Activated CD4-positive, alpha-beta T cell treated with anti-CD3 and anti-CD28 coated beads, Interleukin-2, amount 50 U/mL, for 24 hours (primary cell): ENCODE measurements around the gene BMAL1.

Source experiments
- DNase-seq, 2 donors: peaks; one replicate each; pipeline ENCODE4 v3.0.0-alpha.2; 2020; ENCODE audit warnings: low read depth in 1 of 2, low spot score in 1 of 2

The BMAL1 gene

GRCh38 chr11:13260963-13261588 is 16.5 kb upstream of the BMAL1 start:
- DNase-seq, result no peak

GRCh38 chr11:13261591-13262061 is 16.0 kb upstream of the BMAL1 start:
- DNase-seq, result no peak

GRCh38 chr11:13262096-13262495 is 15.5 kb upstream of the BMAL1 start:
- DNase-seq, result no peak

DNA sequence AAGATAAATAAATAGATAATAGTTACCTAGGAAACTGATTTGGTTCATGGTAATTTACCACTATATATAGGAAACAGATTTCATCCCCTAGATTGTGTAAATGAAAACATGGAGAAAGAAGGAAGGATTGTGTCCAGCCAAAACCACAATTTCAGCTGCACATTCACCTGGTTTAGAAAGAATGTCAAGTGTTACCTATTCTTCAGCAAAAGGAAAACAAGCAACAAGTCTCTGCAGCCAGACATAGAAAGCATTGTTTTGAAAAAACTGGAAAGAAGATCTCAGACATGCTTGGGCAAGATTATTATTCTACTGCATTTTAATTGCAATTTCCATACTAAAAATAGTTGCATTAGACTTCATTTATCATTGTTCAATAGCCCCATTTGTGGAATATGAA is 8.8 kb upstream of the BMAL1 start:
- no peak for DNase-seq

DNA sequence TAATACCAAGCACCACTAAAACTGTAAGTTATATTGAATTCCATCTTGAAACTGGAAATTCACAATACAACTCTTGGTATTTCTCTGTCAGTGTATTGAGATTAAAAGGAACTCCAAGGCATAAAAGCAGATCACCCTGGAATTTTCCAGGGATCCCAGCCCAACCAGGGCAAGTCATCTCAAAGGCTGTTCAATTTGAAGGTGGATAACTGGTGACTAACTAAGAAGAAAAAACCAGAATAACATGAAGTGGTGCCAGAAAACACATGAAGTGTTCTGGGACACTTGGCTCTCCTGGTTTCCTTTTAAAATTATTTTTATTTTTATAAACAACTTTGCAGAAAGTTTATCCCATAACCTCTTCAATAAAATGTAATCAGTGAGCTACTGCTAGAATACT is 7.8 kb upstream of the BMAL1 start:
- no peak for DNase-seq

GRCh38 chr11:13271060-13271693 is 6.4 kb upstream of the BMAL1 start:
- no peak for DNase-seq

GRCh38 chr11:13276454-13276831 is 1.1 kb upstream of the BMAL1 start:
- no peak for DNase-seq

DNA sequence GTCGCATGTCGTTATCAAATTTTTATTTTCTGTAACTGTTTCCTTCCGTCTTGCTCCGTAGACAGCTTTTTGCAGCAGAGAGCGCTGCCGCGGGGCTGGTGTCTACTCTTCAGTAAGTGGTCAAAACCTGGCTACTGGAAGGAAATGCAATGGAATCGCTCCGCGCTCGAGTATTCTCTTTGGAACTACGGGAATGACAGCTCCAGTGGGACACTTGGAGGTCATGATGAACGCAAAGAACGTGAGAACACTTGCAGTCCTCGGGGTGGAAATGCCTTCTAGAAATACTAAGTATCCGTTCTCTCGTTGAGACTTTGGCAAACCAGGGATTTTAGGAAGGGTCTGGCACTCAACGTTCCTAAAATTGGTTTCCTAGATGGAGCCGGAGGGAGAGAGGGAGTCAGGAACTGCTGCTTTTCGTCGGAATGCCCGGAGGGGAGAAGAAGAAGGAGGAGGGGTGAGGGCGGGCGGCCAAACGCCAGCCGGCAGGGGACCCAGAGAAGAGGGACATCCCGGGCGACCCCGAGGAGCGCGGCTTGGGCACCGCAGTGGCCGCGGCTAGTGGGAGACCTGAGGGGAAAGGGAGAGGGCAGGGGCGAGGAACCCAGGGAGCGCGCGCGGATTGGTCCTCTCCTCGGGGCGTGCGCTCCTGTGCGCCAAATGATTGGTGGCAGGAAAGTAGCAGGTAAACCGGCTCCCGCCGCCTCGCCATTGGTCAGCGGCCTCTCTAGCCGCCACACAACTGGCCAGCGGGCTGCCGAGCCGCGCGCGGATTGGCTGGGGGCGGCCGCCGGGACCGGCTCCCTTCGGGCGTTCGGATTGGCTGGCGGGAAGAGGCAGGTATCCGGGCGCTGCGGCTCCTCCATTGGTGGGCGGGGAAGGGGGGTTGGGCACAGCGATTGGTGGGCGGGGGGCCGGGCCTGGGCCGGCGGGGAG is 490 bp upstream of the BMAL1 start:
- DNase-seq, result peak; percentile 94

GRCh38 chr11:13278609-13279486 is 1.3 kb downstream of the BMAL1 start:
- DNase-seq, result no peak

DNA sequence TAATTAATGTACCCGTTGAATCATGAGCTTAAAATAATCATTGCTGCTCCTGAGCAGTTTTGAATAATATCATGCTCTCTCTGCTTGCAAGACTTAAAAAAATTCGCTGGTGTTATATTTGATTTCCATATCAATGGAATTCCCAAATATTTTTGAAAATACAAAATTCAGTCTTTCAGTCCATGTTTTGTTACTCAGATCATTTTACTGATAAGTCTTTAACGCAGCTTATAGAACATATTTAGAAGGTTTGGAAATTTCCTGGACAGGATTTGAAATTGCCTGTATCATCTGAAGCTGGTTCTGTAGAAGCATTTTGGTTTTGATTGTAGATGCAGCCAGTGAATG is 1.9 kb downstream of the BMAL1 start:
- no peak for DNase-seq

DNA sequence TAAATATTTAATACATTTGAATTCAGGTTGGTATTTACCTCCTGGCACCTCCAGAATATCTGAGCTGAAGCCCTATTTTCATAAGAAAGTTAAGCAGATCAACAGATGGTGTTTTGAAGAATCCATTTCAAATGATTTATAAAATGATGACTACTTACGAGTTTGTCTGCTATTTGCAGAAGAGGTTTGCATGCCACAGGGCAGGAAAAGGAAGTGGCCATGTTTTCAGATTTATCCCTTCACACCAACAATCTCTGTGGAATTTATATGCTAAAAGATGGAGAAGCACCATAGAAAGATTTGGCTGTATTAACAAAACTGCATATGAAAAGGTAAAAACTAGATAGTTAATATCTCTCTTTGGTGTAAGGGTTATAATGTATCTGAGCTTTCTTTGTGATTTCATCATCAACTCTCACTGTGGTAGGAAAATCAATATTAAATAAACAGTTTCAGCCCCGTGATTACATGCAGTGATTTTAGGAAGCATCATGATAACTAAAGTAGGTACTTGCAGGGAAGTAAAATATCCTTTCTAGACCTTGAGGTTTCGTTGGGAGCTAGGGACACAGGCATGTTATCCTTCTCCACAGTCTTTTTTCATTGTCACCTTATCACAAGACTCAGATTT is 2.6 kb downstream of the BMAL1 start:
- no peak for DNase-seq

DNA sequence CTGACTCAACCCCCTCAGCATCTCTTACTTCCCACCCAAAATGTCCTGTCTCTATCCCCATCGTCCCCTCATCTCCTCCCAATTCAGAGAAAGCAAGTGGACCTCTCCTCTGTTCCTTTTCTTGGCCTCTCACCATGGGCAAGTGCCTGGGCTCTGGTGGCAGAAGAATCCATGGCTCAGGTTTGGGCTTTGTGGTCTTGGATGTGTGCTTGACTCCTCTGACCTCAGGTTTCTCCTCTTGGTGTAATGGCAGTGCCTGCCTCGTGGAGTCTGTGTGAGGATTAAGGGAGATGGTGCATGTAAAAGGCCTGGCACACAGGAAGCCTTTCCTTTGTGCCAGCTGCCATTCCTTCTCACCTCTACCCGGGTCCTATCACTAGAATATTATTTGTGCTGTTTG is 3.2 kb downstream of the BMAL1 start:
- no peak for DNase-seq

DNA sequence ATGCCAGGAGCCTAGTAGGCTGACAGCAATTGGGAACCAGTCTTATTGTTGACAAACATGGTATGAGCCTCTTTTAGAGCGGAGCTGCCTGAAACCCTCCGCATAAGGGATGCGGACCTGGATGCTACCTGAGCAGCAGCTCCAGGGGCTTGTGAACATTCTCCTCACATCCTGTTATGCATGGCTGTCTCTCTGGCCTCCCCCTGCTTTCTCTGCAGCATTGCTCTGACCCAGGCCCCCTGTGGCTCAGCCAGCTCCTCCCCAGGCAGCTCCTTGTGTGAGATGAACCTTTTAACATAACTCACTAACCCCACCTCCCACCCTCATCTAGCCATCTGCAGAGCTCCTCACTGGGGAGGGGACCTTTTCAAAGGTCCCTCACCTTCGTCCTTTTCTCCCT is 6.0 kb downstream of the BMAL1 start:
- no peak for DNase-seq

GRCh38 chr11:13284776-13285588 is 7.4 kb downstream of the BMAL1 start:
- no peak for DNase-seq

DNA sequence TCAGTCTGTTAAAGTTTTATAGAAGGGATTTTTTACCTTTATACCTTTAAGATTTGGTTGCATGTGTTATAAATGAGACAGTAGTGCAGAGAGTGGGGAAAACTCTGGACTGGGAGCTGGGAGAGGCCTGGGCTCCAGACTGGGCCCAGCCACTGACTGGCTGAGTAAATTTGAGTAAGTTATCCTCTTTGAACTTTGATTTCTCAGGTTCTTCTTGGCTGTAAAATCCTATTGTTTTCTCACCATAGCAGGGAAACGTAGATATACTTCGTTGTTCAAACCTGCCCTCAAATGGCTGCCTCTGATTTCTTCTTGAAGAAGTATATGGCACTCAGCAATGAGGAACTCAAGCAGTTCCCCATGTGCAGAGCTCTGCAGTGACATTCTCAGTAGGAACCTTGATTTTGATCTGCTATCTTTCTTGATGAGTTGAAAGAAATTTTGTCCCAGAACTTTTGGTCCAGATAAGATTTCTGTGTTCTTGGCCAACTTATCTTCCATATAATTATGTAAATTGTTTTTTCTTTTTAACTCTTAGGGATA is 8.8 kb downstream of the BMAL1 start:
- no peak for DNase-seq

- DNase-seq, result peak in 1 of 2 donors; percentile 25
These were observed 9.4 kb downstream of the BMAL1 start for GRCh38 chr11:13287036-13287435.

DNA sequence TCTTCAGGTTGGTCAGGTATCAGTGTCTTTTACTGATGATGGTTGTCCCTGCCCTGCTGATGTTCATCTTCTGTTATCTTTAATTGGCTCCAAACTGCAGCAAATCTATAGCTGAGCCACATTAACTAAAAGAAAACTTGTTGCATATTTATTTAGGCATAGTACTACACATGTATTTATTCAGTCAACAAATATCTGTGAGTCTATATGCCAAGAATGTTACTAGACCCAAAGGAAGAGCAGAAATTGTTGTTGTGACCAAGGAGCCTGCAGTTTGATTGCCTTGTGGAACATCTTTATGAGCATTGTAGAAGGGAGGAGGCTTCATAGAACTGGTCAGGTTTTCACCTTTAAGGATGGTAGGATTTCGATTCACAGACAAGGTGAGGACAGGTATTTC is 10.1 kb downstream of the BMAL1 start:
- no peak for DNase-seq

DNA sequence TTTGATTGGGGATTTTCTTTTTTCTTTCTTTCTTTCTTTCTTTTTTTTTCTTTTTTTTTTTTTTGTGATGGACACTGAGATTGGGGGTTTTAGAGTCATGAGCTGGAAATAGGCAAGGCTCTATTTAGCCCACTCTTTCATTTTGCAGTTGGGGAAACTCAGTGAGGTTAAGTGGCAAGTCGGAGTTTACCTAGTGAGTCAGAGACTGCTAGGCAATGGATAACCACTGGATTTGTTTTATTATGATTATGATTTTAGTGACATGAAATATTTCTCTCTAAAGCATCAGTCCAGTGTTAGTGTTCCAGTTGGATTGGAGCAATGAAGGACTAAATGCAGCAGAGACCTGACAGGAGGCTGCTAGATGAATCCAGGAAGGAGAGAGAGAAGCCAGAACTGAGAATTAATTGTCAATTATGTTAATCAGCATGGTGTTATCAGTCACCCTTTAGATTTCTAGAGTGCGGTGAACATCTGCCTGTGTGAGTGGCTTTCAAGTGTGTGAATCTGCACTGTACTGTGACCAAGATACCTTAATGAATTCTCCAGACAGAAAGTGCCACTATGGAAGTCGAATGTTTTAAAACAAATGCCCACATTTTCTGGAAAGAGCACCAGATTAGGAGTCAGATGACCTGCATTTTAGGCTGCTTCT is 10.9 kb downstream of the BMAL1 start:
- DNase-seq, result no peak

GRCh38 chr11:13289081-13289480 is 11.5 kb downstream of the BMAL1 start:
- DNase-seq, result no peak
